NCI-H2029 treated with DMSO at 0.1 percent for 48 hours (cell line): Measurements from ENCODE around the gene TRPV4.
"Not testable (repeated sequence)": the region's sequence is repeated elsewhere in the genome, so short reads cannot be mapped to it uniquely, and the experiment has no call there.

ENCODE experiments used
- DNase-seq: peaks from one replicate; lab custom pipeline; 2025; lab: John Stamatoyannopoulos, UW

TRPV4 gene

GRCh38 chr12:109833307-109834189 lies at the start of gene TRPV4:
TSS of gene TRPV4 (minus strand) at chr12:109833398. CDS start at chr12:109814796, 18,602 bp downstream.
- DNase-seq = no peak

- DNase-seq = no peak
Observed at GRCh38 chr12:109881752-109882151, 48.6 kb upstream of the TRPV4 start.

- DNase-seq = no peak
Observed at GRCh38 chr12:109880938-109881337, 47.7 kb upstream of the TRPV4 start.

- DNase-seq = peak; percentile 51
Observed at GRCh38 chr12:109880043-109880931, 47.1 kb upstream of the TRPV4 start, which contains the start of gene GLTP. TSS of gene GLTP (minus strand) at chr12:109880541. CDS start at chr12:109880374, 167 bp downstream.

- no peak for DNase-seq
Observed at GRCh38 chr12:109879351-109880042, 46.3 kb upstream of the TRPV4 start.

- DNase-seq = no peak
Observed at GRCh38 chr12:109878749-109879148, 45.6 kb upstream of the TRPV4 start.

- DNase-seq = no peak
Observed at GRCh38 chr12:109878247-109878625, 45.0 kb upstream of the TRPV4 start.

- DNase-seq = no peak
Observed at GRCh38 chr12:109877504-109878246, 44.5 kb upstream of the TRPV4 start.

- DNase-seq = no peak
Observed at GRCh38 chr12:109876406-109876805, 43.2 kb upstream of the TRPV4 start.

GRCh38 chr12:109875572-109876131 lies 42.5 kb upstream of the TRPV4 start:
- peak; percentile 62 for DNase-seq

GRCh38 chr12:109873653-109874052 lies 40.5 kb upstream of the TRPV4 start:
- no peak for DNase-seq

- DNase-seq = no peak
Observed at GRCh38 chr12:109871668-109872314, 38.6 kb upstream of the TRPV4 start.

- DNase-seq = no peak
Observed at GRCh38 chr12:109870648-109871047, 37.5 kb upstream of the TRPV4 start.

- no peak for DNase-seq
Observed at GRCh38 chr12:109868182-109869051, 35.2 kb upstream of the TRPV4 start.

- peak; percentile 25 for DNase-seq
Observed at GRCh38 chr12:109864916-109865315, 31.7 kb upstream of the TRPV4 start.

- peak; percentile 13 for DNase-seq
Observed at GRCh38 chr12:109863847-109864712, 30.9 kb upstream of the TRPV4 start.

- DNase-seq = not testable (repeated sequence)
Observed at GRCh38 chr12:109862491-109862890, 29.3 kb upstream of the TRPV4 start.

- no peak for DNase-seq
Observed at GRCh38 chr12:109861689-109862314, 28.6 kb upstream of the TRPV4 start.
